Measurements from ENCODE around the gene TUG1.

Gene TUG1

DNA sequence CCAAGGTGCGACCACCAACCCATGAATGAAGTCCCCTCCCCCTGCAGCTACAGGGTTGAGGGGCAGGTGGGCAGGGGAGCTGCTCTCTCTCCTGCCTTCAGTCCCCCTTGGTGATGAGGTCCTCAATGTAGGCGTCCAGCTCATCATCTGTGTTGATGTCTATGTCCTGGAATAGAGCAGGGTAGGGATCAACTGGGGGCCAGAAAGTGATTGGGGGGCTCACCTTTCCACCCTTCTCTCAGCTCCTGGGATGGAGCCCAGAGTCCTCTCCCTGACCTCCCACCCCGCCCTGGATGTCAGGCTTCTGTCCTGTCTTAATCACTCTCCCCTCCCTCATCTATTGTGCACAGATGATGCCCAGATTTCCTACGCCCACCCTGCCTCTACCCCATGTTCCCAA, 42.4 kb upstream of the TUG1 start:
- no peak for TF ChIP-seq CTCF (IDR thresholded peaks at IDR 0.05)

GRCh38 chr22:30927806-30928205, 41.3 kb upstream of the TUG1 start:
- no peak for TF ChIP-seq CTCF (IDR thresholded peaks at IDR 0.05)

GRCh38 chr22:30928401-30928800, 40.7 kb upstream of the TUG1 start:
- TF ChIP-seq CTCF (IDR thresholded peaks at IDR 0.05) = no peak

DNA sequence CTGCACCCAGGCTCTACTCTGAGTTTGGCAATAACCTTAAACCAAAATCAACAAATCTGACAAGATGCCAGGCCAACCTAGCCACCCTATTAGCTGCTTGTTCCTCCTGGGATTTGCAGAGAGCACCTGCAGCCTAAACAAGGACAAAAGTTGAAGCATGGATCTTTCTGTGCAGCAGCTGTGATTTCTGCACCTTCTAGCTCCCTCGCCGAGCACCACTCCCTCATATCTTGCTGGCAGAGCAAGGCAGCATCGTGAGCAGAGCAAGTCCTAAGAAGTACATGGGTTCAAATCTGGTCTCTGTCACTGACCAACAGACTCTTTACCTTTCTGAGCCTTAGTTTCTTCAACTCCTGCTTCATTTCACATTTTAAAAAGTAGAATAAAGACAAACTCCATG, 38.8 kb upstream of the TUG1 start:
- TF ChIP-seq CTCF (IDR thresholded peaks at IDR 0.05) = no peak

DNA sequence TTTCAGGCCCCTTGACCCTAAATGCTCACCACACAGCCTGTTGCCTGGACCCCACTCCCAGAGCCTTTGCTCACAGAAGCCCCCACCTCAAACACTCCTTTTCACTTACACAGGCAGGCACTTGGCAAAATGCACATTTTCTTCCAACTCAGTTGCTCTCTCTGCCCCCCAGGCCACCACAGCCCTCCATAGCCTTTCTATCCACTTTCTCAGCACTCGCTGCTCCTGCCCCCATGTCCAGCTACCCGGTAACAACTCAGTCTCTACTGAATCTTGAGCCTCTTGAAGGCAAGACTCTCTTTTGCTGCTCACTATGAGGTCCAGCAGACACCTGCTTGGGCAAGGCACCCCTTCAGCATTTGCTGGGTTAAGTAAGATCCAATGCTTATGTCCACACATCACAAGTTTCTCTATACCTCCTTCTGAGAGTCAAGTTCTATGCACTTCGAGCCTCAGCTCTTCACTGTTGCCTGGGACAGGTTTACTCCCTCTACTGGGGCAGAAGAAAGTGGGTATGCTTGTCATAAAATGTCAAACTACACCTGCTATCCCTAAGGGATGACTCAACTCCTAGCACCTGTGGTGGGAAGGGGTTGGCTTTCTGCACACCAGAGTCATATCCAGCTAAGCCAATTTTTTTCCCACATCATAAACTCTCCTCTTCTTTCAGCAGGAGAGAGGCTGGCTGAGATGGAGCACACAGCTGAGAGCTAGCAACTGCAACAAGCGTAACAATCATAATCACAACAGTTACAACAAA, 37.3 kb upstream of the TUG1 start:
- TF ChIP-seq CTCF (IDR thresholded peaks at IDR 0.05) = no peak

DNA sequence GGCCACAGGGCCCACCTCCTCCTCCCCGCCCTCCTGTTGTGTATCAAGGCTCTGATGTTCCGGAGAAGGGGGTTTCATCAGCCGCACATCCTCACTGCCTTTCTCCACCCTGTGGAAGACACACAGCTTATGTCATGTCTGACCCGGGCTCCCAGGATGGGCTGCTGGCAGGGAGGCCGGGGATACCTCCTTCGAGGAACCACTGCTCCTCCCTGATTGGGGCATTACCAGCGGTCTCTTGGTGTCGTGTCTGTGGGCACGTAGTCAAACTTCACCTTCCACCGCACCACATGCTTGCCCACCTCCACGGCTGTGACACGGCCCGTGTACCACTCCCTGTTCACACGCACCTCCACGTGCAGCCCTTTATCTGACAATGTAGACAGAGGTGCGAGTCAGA, 36.4 kb upstream of the TUG1 start:
- no peak for TF ChIP-seq CTCF (IDR thresholded peaks at IDR 0.05)

GRCh38 chr22:30933457-30933856, 35.6 kb upstream of the TUG1 start:
- no peak for TF ChIP-seq CTCF (IDR thresholded peaks at IDR 0.05)

GRCh38 chr22:30934053-30934452, 35.0 kb upstream of the TUG1 start:
- TF ChIP-seq CTCF (IDR thresholded peaks at IDR 0.05) = no peak
